DMS153 treated with DMSO at 0.1 percent for 48 hours (cell line): ENCODE results near the gene IFNG.

ENCODE experiments used
- DNase-seq: peaks from one replicate; lab custom pipeline; 2025; ENCODE audit not compliant: unreplicated experiment; lab: John Stamatoyannopoulos, UW

Gene IFNG

GRCh38 chr12:68169213-68169889 is 9.8 kb upstream of the IFNG start:
- DNase-seq, result no peak

- no peak for DNase-seq
Observed at GRCh38 chr12:68166317-68166831, 6.8 kb upstream of the IFNG start.

GRCh38 chr12:68163560-68164081 is 4.1 kb upstream of the IFNG start:
- DNase-seq, result no peak

GRCh38 chr12:68162374-68162773 is 2.8 kb upstream of the IFNG start:
- DNase-seq, result no peak

- DNase-seq, result no peak
Observed at GRCh38 chr12:68158432-68158831, 1.1 kb downstream of the IFNG start.

- DNase-seq, result no peak
Observed at GRCh38 chr12:68157380-68157779, 2.2 kb downstream of the IFNG start.

GRCh38 chr12:68156636-68157035 is 2.9 kb downstream of the IFNG start:
- DNase-seq, result no peak

GRCh38 chr12:68154779-68155178 is 4.8 kb downstream of the IFNG start:
- no peak for DNase-seq

GRCh38 chr12:68148261-68148951 is 11.1 kb downstream of the IFNG start:
- no peak for DNase-seq

GRCh38 chr12:68140556-68140955 is 19.0 kb downstream of the IFNG start:
- DNase-seq, result no peak

- no peak for DNase-seq
Observed at GRCh38 chr12:68139941-68140340, 19.6 kb downstream of the IFNG start.

GRCh38 chr12:68139001-68139400 is 20.5 kb downstream of the IFNG start:
- DNase-seq, result no peak

- no peak for DNase-seq
Observed at GRCh38 chr12:68138480-68138879, 21.1 kb downstream of the IFNG start.

- no peak for DNase-seq
Observed at GRCh38 chr12:68137335-68137830, 22.2 kb downstream of the IFNG start.

GRCh38 chr12:68135520-68135919 is 24.0 kb downstream of the IFNG start:
- no peak for DNase-seq

GRCh38 chr12:68131867-68132414 is 27.6 kb downstream of the IFNG start:
- DNase-seq, result no peak

GRCh38 chr12:68129979-68130378 is 29.6 kb downstream of the IFNG start:
- DNase-seq, result no peak

- DNase-seq, result no peak
Observed at GRCh38 chr12:68122236-68122920, 37.2 kb downstream of the IFNG start.

GRCh38 chr12:68121143-68121542 is 38.4 kb downstream of the IFNG start:
- no peak for DNase-seq

GRCh38 chr12:68119724-68120211 is 39.8 kb downstream of the IFNG start:
- DNase-seq, result peak; percentile 22

- no peak for DNase-seq
Observed at GRCh38 chr12:68119250-68119649, 40.3 kb downstream of the IFNG start.
